Measurements from ENCODE around the gene STX10.

The STX10 gene

DNA sequence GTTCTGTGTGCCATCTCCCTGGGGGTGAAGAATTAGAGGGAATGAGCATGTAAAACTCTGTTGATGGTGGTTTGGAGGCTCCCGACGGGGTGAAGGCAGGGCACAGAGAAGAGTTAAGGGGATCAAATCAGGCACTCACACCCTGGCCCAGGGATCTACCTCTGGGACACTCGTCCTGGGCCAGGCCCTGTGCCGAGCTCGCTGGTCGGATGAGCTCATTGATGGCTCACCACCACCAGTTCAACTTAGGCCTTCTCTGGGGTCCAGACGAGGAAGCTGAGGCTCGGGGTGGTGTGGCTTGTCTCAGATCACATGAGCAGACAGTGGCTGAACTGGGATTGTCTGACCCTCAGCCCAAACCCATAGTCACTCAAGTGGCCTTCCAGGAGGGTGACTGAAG is 30.5 kb downstream of the STX10 start:
- DNase-seq (ENCODE audit: low read depth in 2 of 2), result no peak

DNA sequence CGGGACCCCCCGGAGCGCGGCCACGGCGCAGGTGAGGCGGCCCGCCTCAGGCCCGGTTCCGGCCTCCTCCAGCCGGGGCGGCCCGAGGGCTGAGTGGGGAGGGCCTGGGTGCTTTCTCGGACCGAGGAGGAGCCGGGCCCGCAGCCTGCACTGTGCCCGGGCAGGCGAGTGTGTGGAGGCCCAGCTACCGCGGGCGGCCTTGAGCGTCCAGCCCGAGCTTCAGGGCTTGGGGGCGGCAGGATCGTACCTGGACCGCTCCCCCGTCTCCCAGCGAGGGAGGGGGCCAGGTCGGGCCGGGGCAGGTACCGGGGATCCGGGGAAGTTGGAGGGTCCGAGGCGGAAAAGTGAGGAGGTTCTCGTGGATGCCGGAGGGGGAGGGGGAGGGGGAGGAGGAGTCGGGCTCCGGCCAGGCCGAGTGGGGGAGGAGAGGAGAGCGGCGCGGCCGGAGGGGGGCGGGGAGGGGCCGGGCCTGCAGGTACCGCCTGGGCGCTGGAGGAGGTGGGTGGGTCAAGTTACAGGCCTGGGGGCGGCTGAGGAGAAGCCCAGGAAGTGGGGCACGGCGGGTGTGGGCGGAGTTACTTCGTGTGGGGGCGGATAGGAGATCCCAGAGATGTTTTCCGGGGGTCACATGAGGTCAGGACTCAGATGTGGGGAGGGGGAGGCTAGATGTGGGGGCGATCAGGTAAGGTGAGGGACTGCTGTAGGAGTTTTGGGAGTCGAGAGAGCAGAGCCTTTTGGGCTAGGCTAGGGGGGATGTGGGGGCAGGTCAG is 31.6 kb downstream of the STX10 start:
- peak in 1 of 2 donors; percentile 54 for DNase-seq (ENCODE audit: low read depth in 2 of 2)

DNA sequence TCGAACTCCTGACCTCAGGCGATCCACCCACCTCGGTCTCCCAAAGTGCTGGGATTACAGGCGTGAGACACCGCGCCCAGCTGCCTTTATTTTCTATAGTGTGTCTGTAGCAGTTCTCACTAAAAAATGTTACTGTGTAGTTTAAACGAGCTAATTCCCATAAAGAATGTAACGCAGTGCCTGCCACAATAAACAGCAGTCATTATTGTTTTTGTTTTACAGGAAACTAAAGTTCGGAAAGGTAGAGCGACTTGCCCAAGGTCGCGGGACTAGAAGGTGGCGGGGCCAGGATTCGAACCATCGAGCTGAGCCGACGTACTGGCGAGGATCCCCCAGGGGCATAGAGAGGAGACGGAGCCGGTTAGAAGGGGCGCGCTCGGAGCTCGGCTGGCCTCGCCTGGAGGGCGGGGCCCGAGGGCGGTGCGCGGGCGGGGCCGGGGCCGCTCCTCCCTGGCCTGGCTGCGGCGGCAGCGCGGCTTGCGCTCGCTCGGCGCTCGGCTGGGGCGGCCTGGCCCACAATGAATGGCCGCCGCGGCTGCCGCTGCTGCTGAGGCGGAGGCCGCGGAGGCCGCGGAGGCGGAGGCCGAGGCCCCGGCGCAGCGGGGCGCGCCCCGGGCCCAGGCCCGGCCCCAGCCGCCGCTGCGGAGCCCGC is 32.3 kb downstream of the STX10 start, which contains the start of gene NACC1:
NACC1 (plus strand) TSS at position 493 of the 652 bp plus-strand sequence. CDS start 16,944 bp downstream, outside the sequence.
- peak; percentile 65 to 90 for DNase-seq (ENCODE audit: low read depth in 2 of 2)

GRCh38 chr19:13117176-13117771 is 32.9 kb downstream of the STX10 start:
- no peak for DNase-seq (ENCODE audit: low read depth in 2 of 2)

DNA sequence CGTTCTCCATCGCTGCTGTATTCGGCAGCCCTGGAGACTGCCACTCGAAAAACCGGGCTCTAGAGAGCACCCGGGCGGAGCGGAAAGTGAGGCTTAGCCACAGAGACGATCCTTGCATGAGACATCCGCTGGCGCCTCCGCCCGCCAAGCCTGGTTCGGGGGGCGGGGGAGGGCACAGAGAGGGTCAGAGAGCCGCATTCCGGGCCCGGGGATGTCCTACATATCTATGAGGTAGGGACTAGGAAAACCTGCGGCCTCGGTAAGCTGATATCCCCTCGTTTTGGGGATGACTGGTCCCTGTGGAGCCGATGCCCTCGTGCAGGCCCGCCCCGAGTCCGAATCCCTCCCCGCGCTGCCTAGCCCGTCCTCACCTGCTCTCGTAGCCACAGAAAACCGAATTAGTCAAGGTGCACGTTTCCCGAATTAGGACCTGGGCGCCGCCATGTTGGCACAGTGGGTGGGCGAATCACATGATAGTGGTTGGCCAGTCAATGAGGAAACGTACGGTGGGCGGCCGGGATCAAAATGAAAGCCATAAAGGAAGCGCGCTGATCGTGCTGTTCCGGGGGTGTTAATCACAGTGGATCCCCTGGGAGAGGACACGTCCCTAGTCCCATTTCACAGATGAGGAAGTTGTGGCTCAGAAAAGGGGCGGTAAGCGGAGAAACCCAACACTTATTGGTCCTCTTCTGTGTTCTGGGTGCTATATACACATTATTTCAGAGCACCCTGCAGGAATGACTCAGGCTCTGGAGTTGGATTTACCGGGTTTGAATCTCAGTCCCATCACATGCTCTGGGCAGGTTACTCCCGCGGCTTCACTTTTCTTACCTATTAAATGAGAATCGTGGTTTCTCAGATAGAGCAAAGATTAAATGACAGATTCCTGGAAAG is 33.6 kb downstream of the STX10 start, which contains the start of gene TRMT1:
TRMT1 (minus strand) TSS at position 459 of the 894 bp plus-strand sequence; CDS start at position 118, 341 bp downstream.
- DNase-seq (ENCODE audit: low read depth in 2 of 2), result peak; percentile 88 to 93

DNA sequence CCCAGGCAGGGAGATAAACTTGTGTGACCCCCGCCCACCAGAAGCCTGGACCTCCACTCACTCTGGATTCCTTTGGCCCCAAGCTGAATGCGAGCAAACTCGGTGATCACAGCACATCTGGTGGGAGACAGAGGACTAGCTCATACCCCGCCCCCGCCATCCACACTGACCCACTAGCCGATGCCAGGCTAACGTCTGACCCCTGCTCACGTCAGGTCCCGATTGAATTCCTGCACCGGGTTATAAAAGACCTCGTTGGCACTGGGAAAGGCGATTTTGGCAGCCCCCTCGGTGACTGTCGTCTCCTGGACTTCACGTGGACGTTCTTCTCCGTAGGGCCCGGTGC is 34.3 kb downstream of the STX10 start:
- DNase-seq (ENCODE audit: low read depth in 2 of 2), result no peak

DNA sequence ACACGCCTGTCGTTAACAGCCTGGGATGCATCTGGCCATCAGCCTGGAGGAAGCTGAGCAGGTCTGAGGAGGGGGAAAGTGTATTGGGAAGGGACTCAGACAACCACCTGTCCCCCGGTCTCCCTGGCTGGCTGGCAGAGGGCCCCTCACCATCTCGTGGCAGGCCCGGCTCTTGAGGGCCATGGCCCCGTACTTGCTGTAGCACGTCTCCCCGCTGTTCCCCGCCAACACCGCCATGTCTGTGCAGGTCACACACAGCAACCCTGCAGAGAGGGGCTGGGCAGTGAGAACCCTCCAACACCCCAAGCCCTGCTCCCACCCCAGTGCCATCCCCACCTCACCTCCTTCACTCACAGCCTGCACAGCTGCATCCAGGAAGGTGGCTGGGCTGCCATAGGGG is 37.6 kb downstream of the STX10 start:
- DNase-seq (ENCODE audit: low read depth in 2 of 2), result no peak

- no peak for DNase-seq (ENCODE audit: low read depth in 2 of 2)
Observed at GRCh38 chr19:13110099-13110610, 40.0 kb downstream of the STX10 start.

GRCh38 chr19:13109361-13110098 is 40.6 kb downstream of the STX10 start:
- DNase-seq (ENCODE audit: low read depth in 2 of 2), result no peak

DNA sequence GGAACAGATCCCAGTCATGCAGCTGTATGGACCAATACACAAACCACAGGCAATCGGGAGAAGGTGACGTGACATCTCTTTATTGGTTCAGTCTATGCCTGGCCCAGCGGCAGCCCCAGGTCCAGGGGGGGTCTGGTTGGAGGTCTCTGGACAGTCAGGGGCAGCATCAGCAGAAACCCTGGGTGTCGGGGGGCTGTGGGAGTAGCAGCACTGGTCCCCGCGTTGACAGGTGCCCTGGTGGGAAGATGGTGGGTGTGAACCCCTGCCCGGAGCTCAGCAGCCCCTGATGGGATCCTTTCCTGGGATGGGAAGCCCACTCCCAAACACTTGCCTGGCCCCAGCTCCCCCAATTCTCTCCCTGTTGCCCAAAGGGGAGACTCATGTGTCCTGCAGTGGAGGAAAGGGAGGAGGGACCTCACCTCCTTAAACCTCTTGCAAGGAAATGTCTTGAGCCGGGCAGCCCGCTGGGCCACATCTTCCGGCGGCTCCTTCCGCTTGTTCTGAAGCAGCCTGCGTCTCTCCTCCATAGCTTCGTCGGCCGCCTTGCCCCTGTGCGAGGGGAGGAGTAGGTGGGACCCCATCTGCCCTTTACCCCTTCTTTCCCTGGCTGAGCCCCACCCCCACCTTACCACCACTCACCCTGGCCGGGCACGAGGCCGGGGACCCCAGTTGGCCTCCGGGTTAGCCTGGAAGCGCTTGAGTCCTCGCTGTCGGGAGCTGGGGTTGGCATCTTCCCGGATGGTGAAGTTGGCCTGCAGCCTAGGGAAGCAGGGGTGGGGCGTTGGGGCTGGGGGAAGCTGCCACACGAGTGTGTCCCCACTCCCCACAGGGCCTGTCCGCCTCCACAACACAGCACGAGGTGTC is 45.1 kb downstream of the STX10 start:
- DNase-seq (ENCODE audit: low read depth in 2 of 2), result no peak

GRCh38 chr19:13104360-13104847 is 45.8 kb downstream of the STX10 start:
- peak; percentile 33 to 59 for DNase-seq (ENCODE audit: low read depth in 2 of 2)

- DNase-seq (ENCODE audit: low read depth in 2 of 2), result no peak
Observed at GRCh38 chr19:13103581-13104359, 46.4 kb downstream of the STX10 start.

DNA sequence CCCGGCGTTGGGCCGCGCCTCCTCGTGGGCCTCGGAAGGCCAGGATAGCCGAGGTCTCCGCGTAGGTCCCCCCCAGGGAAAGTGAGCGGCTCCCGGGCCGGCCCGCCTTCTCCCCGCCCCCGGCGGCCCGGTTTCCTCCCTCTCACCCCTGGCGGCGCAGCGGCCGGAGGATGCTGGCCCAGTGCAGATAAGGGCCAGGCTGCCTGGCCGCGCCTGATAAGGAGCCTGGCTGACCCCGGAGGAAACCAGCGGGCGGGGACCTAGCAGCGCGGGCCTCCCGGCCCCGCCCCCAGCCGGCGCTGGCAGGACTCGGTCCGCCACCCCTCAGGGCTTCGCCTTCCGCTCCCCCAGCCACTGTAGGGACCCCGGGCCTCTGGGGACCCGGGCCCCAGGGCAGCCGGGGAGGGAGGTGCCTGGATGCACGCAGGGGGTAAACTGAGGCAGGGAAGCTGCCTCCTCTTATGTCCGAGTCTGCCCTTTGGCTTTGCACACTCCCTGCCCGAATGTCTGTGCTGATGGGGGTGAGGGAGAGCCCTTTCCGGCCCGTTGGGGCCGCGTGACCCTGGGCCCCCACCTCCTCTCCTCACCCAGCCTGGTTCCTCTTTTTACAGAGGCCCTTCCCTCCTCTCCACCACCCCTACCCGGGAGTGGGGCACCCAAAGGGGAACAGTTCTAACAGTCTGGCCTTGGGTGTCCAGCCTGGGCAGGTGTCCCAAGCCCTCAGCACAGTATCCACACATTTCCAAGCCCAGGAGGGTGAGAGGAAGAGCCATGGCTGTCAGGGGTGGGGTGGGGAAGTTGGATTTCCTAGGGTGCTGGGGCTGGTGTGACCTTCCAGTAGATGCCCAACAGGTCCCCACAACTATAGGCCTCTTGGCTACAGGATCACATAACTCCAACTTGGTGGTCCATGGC is 47.3 kb downstream of the STX10 start, which contains the start of gene LYL1:
LYL1 (minus strand) TSS at position 193 of the 915 bp plus-strand sequence. CDS start 1,687 bp downstream, outside the sequence.
- peak in 1 of 2 donors; percentile 34 for DNase-seq (ENCODE audit: low read depth in 2 of 2)

GRCh38 chr19:13102416-13102665 is 47.8 kb downstream of the STX10 start:
- DNase-seq (ENCODE audit: low read depth in 2 of 2), result no peak

DNA sequence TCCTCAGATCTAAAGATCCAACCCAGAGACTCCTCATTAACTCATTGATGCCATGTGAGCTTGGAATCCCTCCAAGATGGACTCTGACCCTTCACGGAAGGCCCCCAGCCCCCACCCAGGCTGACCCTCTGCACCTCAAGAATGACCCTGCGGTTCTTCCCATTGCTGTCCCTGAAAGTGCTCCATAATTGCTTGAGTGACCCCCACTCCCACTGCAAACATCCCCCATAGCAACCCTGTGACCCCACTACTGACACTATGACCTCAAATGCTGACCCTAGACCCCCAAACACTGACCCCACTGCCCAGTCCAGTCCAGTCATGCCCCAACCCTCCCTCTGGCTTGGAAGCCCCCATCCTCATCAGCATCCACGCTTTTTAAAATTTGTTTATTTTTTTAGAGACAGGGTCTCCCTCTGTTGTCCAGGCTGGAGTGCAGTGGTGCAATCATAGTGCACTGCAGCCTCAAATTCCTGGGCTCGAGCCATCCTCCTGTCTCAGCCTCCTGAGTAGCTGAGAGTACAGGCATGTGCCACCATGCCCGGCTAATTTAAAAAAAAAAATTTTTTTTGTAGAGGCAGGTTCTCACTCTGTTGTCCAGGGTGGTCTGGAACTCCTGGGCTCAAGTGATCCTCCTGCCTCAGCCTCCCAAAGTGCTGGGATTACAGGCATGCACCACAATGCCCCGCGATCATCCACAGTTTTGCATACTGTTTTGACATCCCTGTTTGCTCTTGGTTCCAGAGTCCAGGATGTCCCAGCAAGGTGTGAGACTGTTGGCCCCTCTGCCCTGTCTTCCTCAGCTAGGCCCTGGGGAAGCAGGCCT is 48.4 kb downstream of the STX10 start:
- DNase-seq (ENCODE audit: low read depth in 2 of 2), result no peak

DNA sequence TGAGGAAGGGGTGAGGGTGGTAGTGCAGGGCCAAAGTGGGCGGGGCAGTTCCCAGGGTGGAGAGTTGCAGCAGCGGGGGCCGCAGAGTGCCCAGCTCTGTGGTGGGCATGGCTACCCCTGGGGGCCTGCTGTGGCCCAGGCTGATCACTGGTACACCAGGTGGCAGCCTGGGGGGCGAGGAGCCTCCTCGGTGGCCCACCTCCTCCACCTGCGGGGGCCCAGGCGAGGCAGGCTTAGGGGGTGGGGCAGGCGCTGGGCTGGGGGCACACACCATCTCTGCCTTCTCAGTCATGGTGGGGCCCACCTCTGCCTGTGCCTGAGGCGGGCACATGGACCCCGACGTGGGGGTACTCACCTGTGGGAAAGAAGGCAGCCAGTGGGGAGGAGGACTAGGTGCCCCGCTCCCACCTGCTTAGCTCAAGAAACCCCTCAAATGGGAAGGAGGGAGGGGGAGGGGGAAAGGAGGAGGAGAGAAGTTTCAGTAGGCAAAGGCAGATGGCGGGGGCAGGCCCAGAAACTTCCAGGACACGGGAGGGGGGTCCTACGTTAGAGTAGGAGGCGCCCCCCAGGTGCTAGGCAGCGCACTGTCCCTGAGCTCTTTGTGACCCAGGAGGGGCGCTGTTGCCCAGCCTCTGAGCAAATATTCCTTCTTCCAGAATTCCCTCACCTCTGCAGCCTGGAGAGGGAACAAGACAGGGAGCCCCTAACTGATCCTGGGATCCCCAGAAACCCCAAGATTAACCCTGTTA is 49.2 kb downstream of the STX10 start:
- DNase-seq (ENCODE audit: low read depth in 2 of 2), result no peak

Measured in stimulated activated CD8-positive, alpha-beta memory T cell treated with anti-CD3 and anti-CD28 coated beads, Interleukin-7, amount 100 ng/mL, for 4 hours (primary cell).